NT2/D1 (cell line): ENCODE results near the gene INHA.
A peak's percentile ranks its signal among the peaks of the same experiment; 100 is the strongest.

Source experiments
- DNase-seq: peaks from one replicate; pipeline ENCODE4 v3.0.0-alpha.2; 2011; ENCODE audit warnings: low read depth, low spot score
- H3K27me3 ChIP-seq: 2 replicates; pipeline ENCODE4 v1.6.0; 2011; ENCODE audit warnings: mild to moderate bottlenecking; ENCODE audit not compliant: insufficient read length, insufficient read depth
- H3K36me3 ChIP-seq: 2 replicates; pipeline ENCODE4 v1.6.1; 2011; ENCODE audit warnings: mild to moderate bottlenecking, low read length, mixed read lengths; ENCODE audit not compliant: insufficient read depth, insufficient read length
- H3K4me1 ChIP-seq: 2 replicates; pipeline ENCODE4 v1.5.1; 2011; ENCODE audit not compliant: insufficient read depth, insufficient read length
- H3K4me3 ChIP-seq: 2 replicates; pipeline ENCODE4 v1.5.1; 2011; ENCODE audit warnings: low read depth; ENCODE audit not compliant: insufficient read length
- H3K9ac ChIP-seq: 2 replicates; pipeline ENCODE4 v1.6.0; 2011; ENCODE audit warnings: low read depth; ENCODE audit not compliant: insufficient read length
- H3K9me3 ChIP-seq: 2 replicates; pipeline ENCODE4 v1.5.1; 2011; ENCODE audit warnings: mild to moderate bottlenecking, low read length; ENCODE audit not compliant: insufficient read depth
- SUZ12 ChIP-seq: IDR thresholded peaks from 2 replicates; pipeline ENCODE4 v1.6.1; 2011; ENCODE audit not compliant: insufficient read length, insufficient read depth; ENCODE audit errors: extremely low read depth
- YY1 ChIP-seq: IDR thresholded peaks from 2 replicates; pipeline ENCODE4 v1.6.1; 2011; ENCODE audit not compliant: insufficient read length, insufficient read depth
- ZNF274 ChIP-seq: IDR thresholded peaks from 2 replicates; pipeline ENCODE4 v1.6.1; 2011; ENCODE audit warnings: mild to moderate bottlenecking, low read depth, low read length

INHA gene

GRCh38 chr2:219591091-219591490 is 19.0 kb downstream of the INHA start:
- no peak for DNase-seq

GRCh38 chr2:219592736-219593135 is 20.6 kb downstream of the INHA start:
- H3K4me3 ChIP-seq, result no peak overlapping the region

More at GRCh38 chr2:219591091-219591490, 19.0 kb downstream of the INHA start:
- no peak overlapping the region for H3K9ac ChIP-seq
- no peaks in the 10 kb centered on the region for H3K36me3 ChIP-seq
- H3K4me3 ChIP-seq, result no peak overlapping the region
- H3K27me3 ChIP-seq, result no peaks in the 10 kb centered on the region
- H3K4me1 ChIP-seq, result peaks cover 7% of the 10 kb centered on the region
- H3K9me3 ChIP-seq, result no peaks in the 10 kb centered on the region
- TF ChIP-seq ZNF274 (no peak), SUZ12 (no peak), YY1 (no peak)

GRCh38 chr2:219593154-219593553 is 21.0 kb downstream of the INHA start:
- peaks cover 7% of the 10 kb centered on the region for H3K4me1 ChIP-seq
- no peak overlapping the region for H3K4me3 ChIP-seq
- H3K9ac ChIP-seq, result no peak overlapping the region
- TF ChIP-seq SUZ12, result no peak
- no peak for TF ChIP-seq ZNF274
- no peak for TF ChIP-seq YY1
- no peaks in the 10 kb centered on the region for H3K27me3 ChIP-seq
- H3K9me3 ChIP-seq, result no peaks in the 10 kb centered on the region
- DNase-seq, result no peak
- no peaks in the 10 kb centered on the region for H3K36me3 ChIP-seq

More at GRCh38 chr2:219592736-219593135, 20.6 kb downstream of the INHA start:
- Histone ChIP-seq H3K9ac (no peak overlapping the region), H3K4me1 (peaks cover 7% of the 10 kb centered on the region), H3K36me3 (no peaks in the 10 kb centered on the region), H3K27me3 (no peaks in the 10 kb centered on the region), H3K9me3 (no peaks in the 10 kb centered on the region)
- no peak for DNase-seq
- TF ChIP-seq YY1, result no peak
- TF ChIP-seq ZNF274, result no peak
- no peak for TF ChIP-seq SUZ12

GRCh38 chr2:219595256-219595655 is 23.1 kb downstream of the INHA start:
- Histone ChIP-seq H3K4me1 (peaks cover 9% of the 10 kb centered on the region), H3K9me3 (no peaks in the 10 kb centered on the region), H3K36me3 (no peaks in the 10 kb centered on the region), H3K4me3 (no peak overlapping the region), H3K9ac (no peak overlapping the region), H3K27me3 (no peaks in the 10 kb centered on the region)
- no peak for TF ChIP-seq ZNF274
- TF ChIP-seq YY1, result no peak
- TF ChIP-seq SUZ12, result no peak
- DNase-seq, result no peak

GRCh38 chr2:219596954-219597551 is 24.9 kb downstream of the INHA start:
- Histone ChIP-seq H3K9ac (peak overlapping the region; percentile 89), H3K36me3 (peaks cover 12% of the 10 kb centered on the region), H3K4me1 (peaks cover 6% of the 10 kb centered on the region), H3K27me3 (no peaks in the 10 kb centered on the region), H3K4me3 (peak overlapping the region; percentile 63), H3K9me3 (no peaks in the 10 kb centered on the region)
- no peak for TF ChIP-seq ZNF274
- no peak for TF ChIP-seq SUZ12
- peak; percentile 30 for DNase-seq

GRCh38 chr2:219597552-219598307 is 25.6 kb downstream of the INHA start, which contains the start of gene STK11IP:
Gene STK11IP (plus strand): TSS chr2:219597857. CDS start chr2:219598120, 263 bp downstream.
- Histone ChIP-seq H3K4me1 (peaks cover 6% of the 10 kb centered on the region), H3K9me3 (no peaks in the 10 kb centered on the region), H3K36me3 (peaks cover 19% of the 10 kb centered on the region), H3K27me3 (no peaks in the 10 kb centered on the region), H3K4me3 (peak within 1 kb of the TSS; percentile 63), H3K9ac (peak within 1 kb of the TSS; percentile 89)
- peak; percentile 94 for DNase-seq
- no peak for TF ChIP-seq ZNF274
- TF ChIP-seq SUZ12, result no peak
- no peak for TF ChIP-seq YY1

- Histone ChIP-seq H3K36me3 (peaks cover 20% of the 10 kb centered on the region), H3K4me3 (peak overlapping the region; percentile 63), H3K27me3 (no peaks in the 10 kb centered on the region), H3K9me3 (no peaks in the 10 kb centered on the region), H3K9ac (peak overlapping the region; percentile 89), H3K4me1 (peaks cover 6% of the 10 kb centered on the region)
- TF ChIP-seq SUZ12, result no peak
- TF ChIP-seq YY1, result no peak
- no peak for TF ChIP-seq ZNF274
- DNase-seq, result no peak
These were observed 26.4 kb downstream of the INHA start for GRCh38 chr2:219598308-219599078.
